ENCODE measurements around the gene DMBX1. TPM values are rescaled to one million over a fixed set of nuclear protein-coding genes. Genes with fewer than 3 reads are reported as not detected.
A peak's percentile ranks its signal among the peaks of the same experiment; 100 is the strongest.

DMBX1 gene
- total and polyA plus RNA-seq, 9 of the 15 experiments (the other 6 are each of a cell fraction or from before 2014, with no cell fraction given) = 0.25 to 4.3 (median 1.0) TPM

DNA sequence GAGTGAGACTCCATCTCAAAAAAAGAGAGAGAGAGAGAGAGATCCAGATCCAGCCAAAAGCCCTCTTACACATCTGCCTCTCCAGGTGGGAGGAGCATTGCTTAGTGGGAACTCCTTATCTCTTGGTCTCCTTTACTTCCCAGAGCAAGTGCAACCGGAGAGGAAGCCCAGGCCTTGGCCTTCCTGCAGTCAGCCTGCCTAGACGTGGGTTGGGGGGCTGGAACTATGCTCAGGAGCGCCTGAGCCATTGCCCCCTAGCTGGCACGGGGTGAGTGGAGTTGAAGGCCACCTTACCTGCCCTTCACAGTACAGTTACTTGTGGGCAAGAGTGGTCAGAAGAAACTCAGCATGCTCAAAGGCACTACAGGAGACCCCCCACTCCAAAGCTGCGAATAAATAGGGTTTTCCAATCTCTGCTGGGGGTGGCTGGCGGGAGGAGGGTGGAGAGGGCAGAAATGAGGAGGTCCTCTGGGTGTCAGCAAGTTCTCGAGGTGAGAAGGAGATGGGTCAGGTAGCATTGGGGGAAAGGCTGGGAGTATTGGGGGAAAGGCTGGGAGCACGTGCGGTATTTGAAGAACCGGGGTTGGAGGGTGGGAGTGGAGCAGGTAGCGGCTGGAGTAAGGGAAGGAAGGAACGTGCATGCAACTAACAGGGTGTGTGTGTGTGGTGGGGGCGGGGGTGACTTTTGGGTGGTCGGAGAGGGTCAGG, 4.7 kb upstream of the DMBX1 start (continued):
- no peak for TF ChIP-seq TAF7 (tag; IDR thresholded peaks at IDR 0.05)
- TF ChIP-seq MTA1 (IDR thresholded peaks at IDR 0.05; ENCODE audit: borderline replicate concordance) = no peak
- TF ChIP-seq TEAD1 (CRISPR knock-in tag; IDR thresholded peaks at IDR 0.05) = no peak
- TF ChIP-seq, protein P1, sequence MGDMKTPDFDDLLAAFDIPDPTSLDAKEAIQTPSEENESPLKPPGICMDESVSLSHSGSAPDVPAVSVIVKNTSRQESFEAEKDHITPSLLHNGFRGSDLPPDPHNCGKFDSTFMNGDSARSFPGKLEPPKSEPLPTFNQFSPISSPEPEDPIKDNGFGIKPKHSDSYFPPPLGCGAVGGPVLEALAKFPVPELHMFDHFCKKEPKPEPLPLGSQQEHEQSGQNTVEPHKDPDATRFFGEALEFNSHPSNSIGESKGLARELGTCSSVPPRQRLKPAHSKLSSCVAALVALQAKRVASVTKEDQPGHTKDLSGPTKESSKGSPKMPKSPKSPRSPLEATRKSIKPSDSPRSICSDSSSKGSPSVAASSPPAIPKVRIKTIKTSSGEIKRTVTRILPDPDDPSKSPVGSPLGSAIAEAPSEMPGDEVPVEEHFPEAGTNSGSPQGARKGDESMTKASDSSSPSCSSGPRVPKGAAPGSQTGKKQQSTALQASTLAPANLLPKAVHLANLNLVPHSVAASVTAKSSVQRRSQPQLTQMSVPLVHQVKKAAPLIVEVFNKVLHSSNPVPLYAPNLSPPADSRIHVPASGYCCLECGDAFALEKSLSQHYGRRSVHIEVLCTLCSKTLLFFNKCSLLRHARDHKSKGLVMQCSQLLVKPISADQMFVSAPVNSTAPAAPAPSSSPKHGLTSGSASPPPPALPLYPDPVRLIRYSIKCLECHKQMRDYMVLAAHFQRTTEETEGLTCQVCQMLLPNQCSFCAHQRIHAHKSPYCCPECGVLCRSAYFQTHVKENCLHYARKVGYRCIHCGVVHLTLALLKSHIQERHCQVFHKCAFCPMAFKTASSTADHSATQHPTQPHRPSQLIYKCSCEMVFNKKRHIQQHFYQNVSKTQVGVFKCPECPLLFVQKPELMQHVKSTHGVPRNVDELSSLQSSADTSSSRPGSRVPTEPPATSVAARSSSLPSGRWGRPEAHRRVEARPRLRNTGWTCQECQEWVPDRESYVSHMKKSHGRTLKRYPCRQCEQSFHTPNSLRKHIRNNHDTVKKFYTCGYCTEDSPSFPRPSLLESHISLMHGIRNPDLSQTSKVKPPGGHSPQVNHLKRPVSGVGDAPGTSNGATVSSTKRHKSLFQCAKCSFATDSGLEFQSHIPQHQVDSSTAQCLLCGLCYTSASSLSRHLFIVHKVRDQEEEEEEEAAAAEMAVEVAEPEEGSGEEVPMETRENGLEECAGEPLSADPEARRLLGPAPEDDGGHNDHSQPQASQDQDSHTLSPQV (IDR thresholded peaks at IDR 0.05) = peak; percentile 57; the same call in 1 of the 2 replicates
- TF ChIP-seq, protein P2, sequence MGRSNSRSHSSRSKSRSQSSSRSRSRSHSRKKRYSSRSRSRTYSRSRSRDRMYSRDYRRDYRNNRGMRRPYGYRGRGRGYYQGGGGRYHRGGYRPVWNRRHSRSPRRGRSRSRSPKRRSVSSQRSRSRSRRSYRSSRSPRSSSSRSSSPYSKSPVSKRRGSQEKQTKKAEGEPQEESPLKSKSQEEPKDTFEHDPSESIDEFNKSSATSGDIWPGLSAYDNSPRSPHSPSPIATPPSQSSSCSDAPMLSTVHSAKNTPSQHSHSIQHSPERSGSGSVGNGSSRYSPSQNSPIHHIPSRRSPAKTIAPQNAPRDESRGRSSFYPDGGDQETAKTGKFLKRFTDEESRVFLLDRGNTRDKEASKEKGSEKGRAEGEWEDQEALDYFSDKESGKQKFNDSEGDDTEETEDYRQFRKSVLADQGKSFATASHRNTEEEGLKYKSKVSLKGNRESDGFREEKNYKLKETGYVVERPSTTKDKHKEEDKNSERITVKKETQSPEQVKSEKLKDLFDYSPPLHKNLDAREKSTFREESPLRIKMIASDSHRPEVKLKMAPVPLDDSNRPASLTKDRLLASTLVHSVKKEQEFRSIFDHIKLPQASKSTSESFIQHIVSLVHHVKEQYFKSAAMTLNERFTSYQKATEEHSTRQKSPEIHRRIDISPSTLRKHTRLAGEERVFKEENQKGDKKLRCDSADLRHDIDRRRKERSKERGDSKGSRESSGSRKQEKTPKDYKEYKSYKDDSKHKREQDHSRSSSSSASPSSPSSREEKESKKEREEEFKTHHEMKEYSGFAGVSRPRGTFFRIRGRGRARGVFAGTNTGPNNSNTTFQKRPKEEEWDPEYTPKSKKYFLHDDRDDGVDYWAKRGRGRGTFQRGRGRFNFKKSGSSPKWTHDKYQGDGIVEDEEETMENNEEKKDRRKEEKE (IDR thresholded peaks at IDR 0.05; ENCODE audit: borderline replicate concordance in 1 of 2, control insufficient read depth in 1 of 2, low read depth in 2 of 2, low read length in 1 of 2) = no peak
- TF ChIP-seq ZNF354B (CRISPR knock-in tag; IDR thresholded peaks at IDR 0.05) = no peak
- TF ChIP-seq, protein P3, sequence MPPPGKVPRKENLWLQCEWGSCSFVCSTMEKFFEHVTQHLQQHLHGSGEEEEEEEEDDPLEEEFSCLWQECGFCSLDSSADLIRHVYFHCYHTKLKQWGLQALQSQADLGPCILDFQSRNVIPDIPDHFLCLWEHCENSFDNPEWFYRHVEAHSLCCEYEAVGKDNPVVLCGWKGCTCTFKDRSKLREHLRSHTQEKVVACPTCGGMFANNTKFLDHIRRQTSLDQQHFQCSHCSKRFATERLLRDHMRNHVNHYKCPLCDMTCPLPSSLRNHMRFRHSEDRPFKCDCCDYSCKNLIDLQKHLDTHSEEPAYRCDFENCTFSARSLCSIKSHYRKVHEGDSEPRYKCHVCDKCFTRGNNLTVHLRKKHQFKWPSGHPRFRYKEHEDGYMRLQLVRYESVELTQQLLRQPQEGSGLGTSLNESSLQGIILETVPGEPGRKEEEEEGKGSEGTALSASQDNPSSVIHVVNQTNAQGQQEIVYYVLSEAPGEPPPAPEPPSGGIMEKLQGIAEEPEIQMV (tag; conservative IDR thresholded peaks at IDR 0.05; ENCODE audit: low read depth) = 0 out of 2 replicates have a peak, but pooled peaks have one; percentile 19
- no peak for TF ChIP-seq XRCC3 (IDR thresholded peaks at IDR 0.05)
- TF ChIP-seq NCOA1 (IDR thresholded peaks at IDR 0.05; ENCODE audit: low read depth) = no peak
- peak; percentile 22; the same call in 1 of the 2 replicates for TF ChIP-seq DPF2 (IDR thresholded peaks at IDR 0.05)
- TF ChIP-seq NR2F6 (CRISPR knock-in tag; IDR thresholded peaks at IDR 0.05) = no peak
- no peak for TF ChIP-seq PTRF (tag; IDR thresholded peaks at IDR 0.05)
- TF ChIP-seq SRSF3 (IDR thresholded peaks at IDR 0.05; ENCODE audit: insufficient read depth, low read length) = no peak
- TF ChIP-seq, protein P4, sequence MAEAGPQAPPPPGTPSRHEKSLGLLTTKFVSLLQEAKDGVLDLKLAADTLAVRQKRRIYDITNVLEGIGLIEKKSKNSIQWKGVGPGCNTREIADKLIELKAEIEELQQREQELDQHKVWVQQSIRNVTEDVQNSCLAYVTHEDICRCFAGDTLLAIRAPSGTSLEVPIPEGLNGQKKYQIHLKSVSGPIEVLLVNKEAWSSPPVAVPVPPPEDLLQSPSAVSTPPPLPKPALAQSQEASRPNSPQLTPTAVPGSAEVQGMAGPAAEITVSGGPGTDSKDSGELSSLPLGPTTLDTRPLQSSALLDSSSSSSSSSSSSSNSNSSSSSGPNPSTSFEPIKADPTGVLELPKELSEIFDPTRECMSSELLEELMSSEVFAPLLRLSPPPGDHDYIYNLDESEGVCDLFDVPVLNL (CRISPR knock-in tag; IDR thresholded peaks at IDR 0.05; ENCODE audit: low read depth) = no peak
- no peak for TF ChIP-seq HEY1 (CRISPR knock-in tag; IDR thresholded peaks at IDR 0.05; ENCODE audit: borderline replicate concordance)
- TF ChIP-seq KDM1A (IDR thresholded peaks at IDR 0.05) = no peak
- no peak for TF ChIP-seq TBL1XR1 (IDR thresholded peaks at IDR 0.05; ENCODE audit: low read length in 2 of 2)
- TF ChIP-seq PHF20 (IDR thresholded peaks at IDR 0.05; ENCODE audit: partially characterized antibody) = no peak
